ENCODE data around the gene NUP54.

NUP54 gene

GRCh38 chr4:76074468-76074867, 73.7 kb downstream of the NUP54 start, which contains the start of gene ART3:
Gene ART3 (plus strand): TSS chr4:76074709. CDS start chr4:76075890, 1,181 bp downstream.
- Histone ChIP-seq H3K4me3 (peak within 1 kb of the TSS; percentile 42), H3K9ac (ENCODE audit: insufficient read length) (no peak within 1 kb of the TSS), H3K27ac (peak within 1 kb of the TSS; percentile 95), H3K36me3 (ENCODE audit: insufficient read depth, low read length) (peaks cover 6% of the 10 kb centered on the region; the same call in 1 of the 2 replicates), H3K9me3 (ENCODE audit: low read depth, low read length) (no peaks in the 10 kb centered on the region; the same call in 1 of the 2 replicates)
- no peak for TF ChIP-seq EZH2 (IDR thresholded peaks at IDR 0.05)
- no peak for TF ChIP-seq FOXP2 (optimal IDR thresholded peaks at IDR 0.05; ENCODE audit: control extremely low read depth, extremely low read length, insufficient read depth)
- no peak for TF ChIP-seq POLR2AphosphoS5 (IDR thresholded peaks at IDR 0.05; ENCODE audit: borderline replicate concordance, low read depth, low read length)
- no peak for DNase-seq (ENCODE audit: low read depth, low spot score)

- no peak for TF ChIP-seq POLR2AphosphoS5 (IDR thresholded peaks at IDR 0.05; ENCODE audit: borderline replicate concordance, low read depth, low read length)
- Histone ChIP-seq H3K9ac (ENCODE audit: insufficient read length) (no peak overlapping the region), H3K36me3 (ENCODE audit: insufficient read depth, low read length) (peaks cover 2% of the 10 kb centered on the region; the same call in 1 of the 2 replicates), H3K4me3 (no peak overlapping the region), H3K9me3 (ENCODE audit: low read depth, low read length) (no peaks in the 10 kb centered on the region; the same call in 1 of the 2 replicates), H3K27ac (peak overlapping the region; percentile 65)
- no peak for DNase-seq (ENCODE audit: low read depth, low spot score)
These were observed 75.4 kb downstream of the NUP54 start for GRCh38 chr4:76072760-76073159.

GRCh38 chr4:76067652-76068286, 80.4 kb downstream of the NUP54 start:
- peak; percentile 62 for DNase-seq (ENCODE audit: low read depth, low spot score)
- Histone ChIP-seq H3K4me3 (no peak overlapping the region), H3K9ac (ENCODE audit: insufficient read length) (no peak overlapping the region), H3K9me3 (ENCODE audit: low read depth, low read length) (no peaks in the 10 kb centered on the region), H3K36me3 (ENCODE audit: insufficient read depth, low read length) (no peaks in the 10 kb centered on the region), H3K27ac (no peak overlapping the region)
- no peak for TF ChIP-seq EZH2 (IDR thresholded peaks at IDR 0.05)

- Histone ChIP-seq H3K36me3 (ENCODE audit: insufficient read depth, low read length) (no peaks in the 10 kb centered on the region), H3K9me3 (ENCODE audit: low read depth, low read length) (no peaks in the 10 kb centered on the region), H3K4me3 (no peak overlapping the region), H3K9ac (ENCODE audit: insufficient read length) (no peak overlapping the region), H3K27ac (no peak overlapping the region)
- no peak for DNase-seq (ENCODE audit: low read depth, low spot score)
- no peak for TF ChIP-seq EZH2 (IDR thresholded peaks at IDR 0.05)
- TF ChIP-seq POLR2AphosphoS5 (IDR thresholded peaks at IDR 0.05; ENCODE audit: borderline replicate concordance, low read depth, low read length), result no peak
- TF ChIP-seq FOXP2 (optimal IDR thresholded peaks at IDR 0.05; ENCODE audit: control extremely low read depth, extremely low read length, insufficient read depth), result no peak
These were observed 81.7 kb downstream of the NUP54 start for GRCh38 chr4:76066546-76066945.

All from SK-N-MC (cell line).